IPS DF 6.9 (cell line): ENCODE measurements around the gene ATP11A.
"Not testable (repeated sequence)": the region's sequence is repeated elsewhere in the genome, so short reads cannot be mapped to it uniquely, and the experiment has no call there.

Experiments used
- DNase-seq: peaks from one replicate; pipeline ENCODE4 v3.0.0-alpha.2; 2013; ENCODE audit warnings: low read depth, low spot score
- H3K27ac ChIP-seq: one replicate; pipeline ENCODE4 v1.5.1; 2013; ENCODE audit warnings: low read length, control low read depth
- H3K27me3 ChIP-seq: 2 replicates; pipeline ENCODE4 v1.6.1; 2013; ENCODE audit warnings: mild to moderate bottlenecking, low read length; ENCODE audit not compliant: control insufficient read depth, insufficient read depth
- H3K36me3 ChIP-seq: 2 replicates; pipeline ENCODE4 v1.6.1; 2013; ENCODE audit warnings: low read length; ENCODE audit not compliant: control insufficient read depth, insufficient read depth
- H3K4me1 ChIP-seq: 2 replicates; pipeline ENCODE4 v1.6.1; 2013; ENCODE audit warnings: low read length; ENCODE audit not compliant: control insufficient read depth, insufficient read depth
- H3K4me3 ChIP-seq: 2 replicates; pipeline ENCODE4 v1.5.1; 2013; ENCODE audit warnings: mild to moderate bottlenecking, low read length
- H3K9me3 ChIP-seq: 2 replicates; pipeline ENCODE4 v1.6.1; 2013; ENCODE audit warnings: low read length, inconsistent platforms; ENCODE audit not compliant: control insufficient read depth, insufficient read depth
- WGBS: extraction: QIAGEN DNeasy Blood & Tissue Kit; methylation state at CpG from one replicate; pipeline ENCODE4 v1.1.7; 2013; ENCODE audit warnings: mixed read lengths, missing lambda C conversion rate; ENCODE audit not compliant: insufficient read length, insufficient coverage; 5-methylcytosine and 5-hydroxymethylcytosine counted together

Gene ATP11A

GRCh38 chr13:112670864-112671263 is 19.0 kb upstream of the ATP11A start:
- no peaks in the 10 kb centered on the region for H3K9me3 ChIP-seq
- no peaks in the 10 kb centered on the region for H3K36me3 ChIP-seq
- H3K27ac ChIP-seq: no peak overlapping the region
- no CpG with 5 or more reads among the region's 9 CpGs for WGBS
- no peak for DNase-seq
- H3K4me1 ChIP-seq: peaks cover 3% of the 10 kb centered on the region
- no peak overlapping the region for H3K4me3 ChIP-seq
- H3K27me3 ChIP-seq: no peaks in the 10 kb centered on the region

GRCh38 chr13:112671359-112671758 is 18.5 kb upstream of the ATP11A start:
- H3K4me3 ChIP-seq: no peak overlapping the region
- no CpG with 5 or more reads among the region's 10 CpGs for WGBS
- no peak overlapping the region for H3K27ac ChIP-seq
- H3K36me3 ChIP-seq: no peaks in the 10 kb centered on the region
- peaks cover 3% of the 10 kb centered on the region for H3K4me1 ChIP-seq
- DNase-seq: no peak
- no peaks in the 10 kb centered on the region for H3K27me3 ChIP-seq
- no peaks in the 10 kb centered on the region for H3K9me3 ChIP-seq

GRCh38 chr13:112672651-112673284 is 17.1 kb upstream of the ATP11A start:
- Histone ChIP-seq H3K36me3 (no peaks in the 10 kb centered on the region), H3K27ac (no peak overlapping the region), H3K9me3 (no peaks in the 10 kb centered on the region), H3K4me1 (peaks cover 3% of the 10 kb centered on the region), H3K4me3 (no peak overlapping the region), H3K27me3 (no peaks in the 10 kb centered on the region)
- WGBS: no CpG with 5 or more reads among the region's 8 CpGs
- no peak for DNase-seq

- Histone ChIP-seq H3K4me1 (peaks cover 3% of the 10 kb centered on the region), H3K4me3 (no peak overlapping the region), H3K36me3 (no peaks in the 10 kb centered on the region), H3K27ac (no peak overlapping the region), H3K9me3 (no peaks in the 10 kb centered on the region), H3K27me3 (no peaks in the 10 kb centered on the region)
- no peak for DNase-seq
- WGBS: no CpG with 5 or more reads among the region's 15 CpGs
Measured at GRCh38 chr13:112674412-112675365, 15.1 kb upstream of the ATP11A start.

- H3K9me3 ChIP-seq: no peaks in the 10 kb centered on the region
- H3K4me1 ChIP-seq: peaks cover 3% of the 10 kb centered on the region
- no CpG with 5 or more reads among the region's 7 CpGs for WGBS
- H3K27me3 ChIP-seq: no peaks in the 10 kb centered on the region
- H3K4me3 ChIP-seq: no peak overlapping the region
- no peak for DNase-seq
- H3K36me3 ChIP-seq: no peaks in the 10 kb centered on the region
- H3K27ac ChIP-seq: no peak overlapping the region
Measured at GRCh38 chr13:112675366-112675756, 14.5 kb upstream of the ATP11A start.

- H3K4me3 ChIP-seq, DNase-seq, H3K27me3 ChIP-seq, H3K36me3 ChIP-seq, H3K4me1 ChIP-seq, H3K27ac ChIP-seq, H3K9me3 ChIP-seq: not testable (repeated sequence)
- WGBS: no CpG with 5 or more reads among the region's 9 CpGs
Measured at GRCh38 chr13:112677421-112677962, 12.3 kb upstream of the ATP11A start.

GRCh38 chr13:112679381-112679780 is 10.5 kb upstream of the ATP11A start:
- DNase-seq: no peak
- Histone ChIP-seq H3K36me3 (no peaks in the 10 kb centered on the region), H3K4me3 (no peak overlapping the region), H3K27me3 (no peaks in the 10 kb centered on the region), H3K9me3 (no peaks in the 10 kb centered on the region), H3K4me1 (peaks cover 3% of the 10 kb centered on the region), H3K27ac (no peak overlapping the region)
- no CpG with 5 or more reads among the region's 17 CpGs for WGBS

GRCh38 chr13:112679932-112680677 is 9.7 kb upstream of the ATP11A start:
- no peak overlapping the region for H3K4me3 ChIP-seq
- H3K27ac ChIP-seq: no peak overlapping the region
- no peaks in the 10 kb centered on the region for H3K36me3 ChIP-seq
- no CpG with 5 or more reads among the region's 20 CpGs for WGBS
- DNase-seq: no peak
- no peaks in the 10 kb centered on the region for H3K9me3 ChIP-seq
- H3K27me3 ChIP-seq: no peaks in the 10 kb centered on the region
- no peaks in the 10 kb centered on the region for H3K4me1 ChIP-seq

- Histone ChIP-seq H3K27ac (no peak overlapping the region), H3K4me3 (no peak overlapping the region), H3K36me3 (no peaks in the 10 kb centered on the region), H3K4me1 (no peaks in the 10 kb centered on the region), H3K27me3 (no peaks in the 10 kb centered on the region), H3K9me3 (no peaks in the 10 kb centered on the region)
- no peak for DNase-seq
- no CpG with 5 or more reads among the region's 17 CpGs for WGBS
Measured at GRCh38 chr13:112680741-112681360, 9.0 kb upstream of the ATP11A start.

GRCh38 chr13:112683581-112683980 is 6.3 kb upstream of the ATP11A start:
- H3K4me3 ChIP-seq: no peak overlapping the region
- no peaks in the 10 kb centered on the region for H3K27me3 ChIP-seq
- WGBS: no CpG with 5 or more reads among the region's 10 CpGs
- H3K36me3 ChIP-seq: no peaks in the 10 kb centered on the region
- no peak for DNase-seq
- H3K4me1 ChIP-seq: no peaks in the 10 kb centered on the region
- H3K27ac ChIP-seq: no peak overlapping the region
- H3K9me3 ChIP-seq: no peaks in the 10 kb centered on the region
